K562 (cell line): ENCODE measurements around the gene NEURL2. TPM values are rescaled to one million over a fixed set of nuclear protein-coding genes. Genes with fewer than 3 reads are reported as not detected.

Source experiments
- ADNP ChIP-seq: fragments of 200-800 bp; sonication (Bioruptor generic); IDR thresholded peaks from 2 replicates; pipeline ENCODE4 v1.6.1; 2016; ENCODE audit warnings: missing genetic modification characterization, missing compliant biosample characterization
- BACH1 ChIP-seq: fragments of 200-800 bp; sonication (Bioruptor generic); IDR thresholded peaks from 2 replicates; pipeline ENCODE4 v1.6.1; 2016; ENCODE audit warnings: missing genetic modification characterization, missing compliant biosample characterization
- BRF1 ChIP-seq: IDR thresholded peaks from 3 replicates; pipeline ENCODE4 v1.6.1; 2011; ENCODE audit warnings: borderline replicate concordance, mild to moderate bottlenecking; ENCODE audit not compliant: insufficient read length; ENCODE audit errors: extremely low read depth
- CBX1 ChIP-seq: sonication (generic); IDR thresholded peaks from 2 replicates; pipeline ENCODE4 v1.6.1; 2016; ENCODE audit warnings: antibody characterized with exemption, low read depth, mild to moderate bottlenecking
- CBX3 ChIP-seq, 2 experiments: IDR thresholded peaks; 1 replicate in 1 of 2; 2 replicates in 1 of 2; pipeline ENCODE4 v1.6.1; 2012; ENCODE audit warnings: inconsistent platforms in 2 of 2, low read length in 2 of 2, borderline replicate concordance in 1 of 2, control low read depth in 1 of 2
- CCNT2 ChIP-seq: IDR thresholded peaks from 2 replicates; pipeline ENCODE4 v1.6.1; 2011; ENCODE audit warnings: borderline replicate concordance, low read depth, mild to moderate bottlenecking, moderate library complexity, mixed read lengths, low read length; ENCODE audit not compliant: insufficient read length; ENCODE audit errors: extremely low read depth
- FIP1L1 ChIP-seq: fragments of 200-400 bp; formaldehyde crosslinking; IDR thresholded peaks from 2 replicates; pipeline ENCODE4 v1.6.1; 2018; ENCODE audit warnings: mild to moderate bottlenecking, low read depth, low read length; ENCODE audit not compliant: poor library complexity, severe bottlenecking
- HLTF ChIP-seq: fragments of 450-650 bp; IDR thresholded peaks from 2 replicates; pipeline ENCODE4 v1.6.1; 2016
- HMG20A ChIP-seq: fragments of 450-650 bp; formaldehyde crosslinking; conservative IDR thresholded peaks from 2 replicates; pipeline ENCODE4 v1.4.0; 2020; ENCODE audit warnings: mild to moderate bottlenecking, mixed read lengths
- HMGN3 ChIP-seq: IDR thresholded peaks from 2 replicates; pipeline ENCODE4 v1.6.1; 2011; ENCODE audit warnings: borderline replicate concordance, low read depth, mild to moderate bottlenecking, mixed read lengths, low read length; ENCODE audit not compliant: insufficient read length; ENCODE audit errors: extremely low read depth
- HNRNPL ChIP-seq: fragments of 200-400 bp; formaldehyde crosslinking; IDR thresholded peaks from 2 replicates; pipeline ENCODE4 v1.6.1; 2017; ENCODE audit warnings: low read depth, mild to moderate bottlenecking, low read length
- IRF2 ChIP-seq: sonication (generic); formaldehyde crosslinking; IDR thresholded peaks from 2 replicates; pipeline ENCODE4 v1.8.1; 2022; ENCODE audit warnings: mild to moderate bottlenecking, missing genetic modification reagents
- MCM7 ChIP-seq, 2 experiments: fragments of 450-650 bp; IDR thresholded peaks; 2 replicates each; pipeline ENCODE4 v1.6.1; 2016 to 2018
- NFIC ChIP-seq: fragments of 450-650 bp; IDR thresholded peaks from 2 replicates; pipeline ENCODE4 v1.6.1; 2017; ENCODE audit warnings: mild to moderate bottlenecking, inconsistent platforms
- PHTF2 ChIP-seq: fragments of 250-450 bp; sonication (Bioruptor Pico); IDR thresholded peaks from 2 replicates; pipeline ENCODE4 v1.5.0; 2021; ENCODE audit warnings: mild to moderate bottlenecking
- ZNF140 ChIP-seq: fragments of 250-450 bp; sonication (Bioruptor Pico); IDR thresholded peaks from 2 replicates; pipeline ENCODE4 v1.8.0; 2021; ENCODE audit warnings: moderate library complexity, mild to moderate bottlenecking, inconsistent platforms
- ZNF347 ChIP-seq: fragments of 450-650 bp; formaldehyde crosslinking; IDR thresholded peaks from 2 replicates; pipeline ENCODE4 v1.4.0; 2020; ENCODE audit warnings: low read depth, mild to moderate bottlenecking, moderate library complexity
- ZNF589 ChIP-seq: fragments of 200-800 bp; sonication (Bioruptor generic); IDR thresholded peaks from 2 replicates; pipeline ENCODE4 v1.6.1; 2016; ENCODE audit warnings: low read depth, missing genetic modification characterization, missing compliant biosample characterization
- ZNF644 ChIP-seq: fragments of 200-800 bp; sonication (Bioruptor generic); IDR thresholded peaks from 2 replicates; pipeline ENCODE4 v1.6.1; 2016; ENCODE audit warnings: low read depth, missing genetic modification characterization, missing compliant biosample characterization
- polyA plus RNA-seq, 8 experiments: library from polyadenylated mRNA; depleted of rRNA in 4 of 8; stranded (reverse) in 5 of 8; unstranded in 3 of 8; fragments of >200 nt; fragmentation: Nextera tagmentation in 2 of 8; fragmentation: Illumina TruSeq in 1 of 8; extraction: Ambion mirVana in 2 of 8; extraction: Trizol in 1 of 8; gene quantifications; 2 replicates each; pipeline versions ENCODE4 v1.2.1 to v1.2.3, GENCODE V29; 2011 to 2014; ENCODE audit warnings: inconsistent platforms in 1 of 8, missing spikeins in 1 of 8
- total RNA-seq, 7 experiments: library from RNA; depleted of rRNA in 6 of 7; stranded (reverse); fragments of >200 nt in 6 of 7; fragmentation: Illumina TruSeq in 2 of 7; extraction: Trizol in 2 of 7; gene quantifications; 2 replicates each; pipeline versions ENCODE4 v1.2.1 to v1.2.3, GENCODE V29; 2011 to 2021; ENCODE audit warnings: low replicate concordance in 1 of 7
- TF ChIP-seq, protein P1 (sequence below): fragments of 450-650 bp; IDR thresholded peaks from 2 replicates; pipeline ENCODE4 v1.6.1; 2018; ENCODE audit not compliant: partially characterized antibody
- TF ChIP-seq, protein P2 (sequence below): IDR thresholded peaks from 2 replicates; pipeline ENCODE4 v1.6.1; 2012; ENCODE audit warnings: low read depth, low read length, improper control_type of control experiment, borderline replicate concordance

The NEURL2 gene
- total and polyA plus RNA-seq, 9 of the 15 experiments (the other 6 are each of a cell fraction or from before 2014, with no cell fraction given): 0.22 to 1.9 (median 0.50) TPM; not detected in 1

DNA sequence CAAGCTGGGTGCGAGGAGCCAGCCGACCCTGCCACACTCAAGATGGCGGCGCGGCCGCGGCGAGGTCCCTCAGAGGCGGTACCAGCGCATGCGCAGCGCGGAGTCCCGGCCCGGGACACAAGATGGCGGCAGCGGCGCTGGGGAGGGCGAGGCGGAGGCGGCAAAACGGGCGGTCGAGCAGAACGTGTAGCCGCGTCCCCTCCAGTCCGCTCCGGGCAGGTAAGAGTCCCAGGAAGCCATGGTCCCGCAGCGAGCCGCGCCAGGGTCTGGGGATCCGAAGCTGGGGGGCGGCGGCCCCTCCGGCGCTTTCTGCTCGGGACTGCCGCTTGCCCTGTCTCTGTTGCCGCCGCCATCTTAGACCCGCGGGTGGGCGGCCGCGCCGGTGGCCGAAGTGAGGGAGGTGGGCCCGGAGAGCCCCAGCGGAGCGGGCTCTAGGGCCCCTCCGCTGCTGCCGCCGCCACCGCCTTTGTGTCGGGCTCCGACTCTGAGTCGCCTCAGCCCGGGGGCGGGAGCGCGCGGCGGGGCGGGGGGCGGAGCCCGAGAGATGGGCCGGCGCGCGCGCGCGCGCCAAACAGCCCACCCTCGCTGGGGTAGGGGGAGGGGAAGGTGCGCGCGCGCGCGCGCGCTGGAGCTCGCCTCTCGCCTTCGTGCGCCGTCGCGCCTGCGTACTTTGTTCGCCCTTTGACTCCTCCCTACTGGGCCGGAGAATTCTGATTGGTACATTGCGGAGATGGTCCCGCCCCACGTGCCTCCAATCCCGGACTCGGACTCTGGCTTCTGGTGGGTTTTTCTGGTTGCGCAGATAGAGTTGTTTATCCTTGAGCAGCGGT is 43.8 kb upstream of the NEURL2 start, which contains the start of gene PCIF1 (continued):
- TF ChIP-seq, protein P1, sequence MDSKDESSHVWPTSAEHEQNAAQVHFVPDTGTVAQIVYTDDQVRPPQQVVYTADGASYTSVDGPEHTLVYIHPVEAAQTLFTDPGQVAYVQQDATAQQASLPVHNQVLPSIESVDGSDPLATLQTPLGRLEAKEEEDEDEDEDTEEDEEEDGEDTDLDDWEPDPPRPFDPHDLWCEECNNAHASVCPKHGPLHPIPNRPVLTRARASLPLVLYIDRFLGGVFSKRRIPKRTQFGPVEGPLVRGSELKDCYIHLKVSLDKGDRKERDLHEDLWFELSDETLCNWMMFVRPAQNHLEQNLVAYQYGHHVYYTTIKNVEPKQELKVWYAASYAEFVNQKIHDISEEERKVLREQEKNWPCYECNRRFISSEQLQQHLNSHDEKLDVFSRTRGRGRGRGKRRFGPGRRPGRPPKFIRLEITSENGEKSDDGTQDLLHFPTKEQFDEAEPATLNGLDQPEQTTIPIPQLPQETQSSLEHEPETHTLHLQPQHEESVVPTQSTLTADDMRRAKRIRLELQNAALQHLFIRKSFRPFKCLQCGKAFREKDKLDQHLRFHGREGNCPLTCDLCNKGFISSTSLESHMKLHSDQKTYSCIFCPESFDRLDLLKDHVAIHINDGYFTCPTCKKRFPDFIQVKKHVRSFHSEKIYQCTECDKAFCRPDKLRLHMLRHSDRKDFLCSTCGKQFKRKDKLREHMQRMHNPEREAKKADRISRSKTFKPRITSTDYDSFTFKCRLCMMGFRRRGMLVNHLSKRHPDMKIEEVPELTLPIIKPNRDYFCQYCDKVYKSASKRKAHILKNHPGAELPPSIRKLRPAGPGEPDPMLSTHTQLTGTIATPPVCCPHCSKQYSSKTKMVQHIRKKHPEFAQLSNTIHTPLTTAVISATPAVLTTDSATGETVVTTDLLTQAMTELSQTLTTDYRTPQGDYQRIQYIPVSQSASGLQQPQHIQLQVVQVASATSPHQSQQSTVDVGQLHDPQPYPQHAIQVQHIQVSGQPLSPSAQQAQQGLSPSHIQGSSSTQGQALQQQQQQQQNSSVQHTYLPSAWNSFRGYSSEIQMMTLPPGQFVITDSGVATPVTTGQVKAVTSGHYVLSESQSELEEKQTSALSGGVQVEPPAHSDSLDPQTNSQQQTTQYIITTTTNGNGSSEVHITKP: peak; percentile 11
- no peak for TF ChIP-seq ZNF347 (CRISPR knock-in tag)
- peak; percentile 74 for TF ChIP-seq ZNF644 (tag)
- TF ChIP-seq CBX1: peak; percentile 71; the same call in 1 of the 2 replicates
- peak; percentile 63 for TF ChIP-seq NFIC
- TF ChIP-seq BACH1 (tag): no peak; the same call in 1 of the 2 replicates
- TF ChIP-seq HMGN3: peak; percentile 91
- peak; percentile 95 for TF ChIP-seq FIP1L1
- TF ChIP-seq HNRNPL: peak; percentile 84
- TF ChIP-seq, protein P2, sequence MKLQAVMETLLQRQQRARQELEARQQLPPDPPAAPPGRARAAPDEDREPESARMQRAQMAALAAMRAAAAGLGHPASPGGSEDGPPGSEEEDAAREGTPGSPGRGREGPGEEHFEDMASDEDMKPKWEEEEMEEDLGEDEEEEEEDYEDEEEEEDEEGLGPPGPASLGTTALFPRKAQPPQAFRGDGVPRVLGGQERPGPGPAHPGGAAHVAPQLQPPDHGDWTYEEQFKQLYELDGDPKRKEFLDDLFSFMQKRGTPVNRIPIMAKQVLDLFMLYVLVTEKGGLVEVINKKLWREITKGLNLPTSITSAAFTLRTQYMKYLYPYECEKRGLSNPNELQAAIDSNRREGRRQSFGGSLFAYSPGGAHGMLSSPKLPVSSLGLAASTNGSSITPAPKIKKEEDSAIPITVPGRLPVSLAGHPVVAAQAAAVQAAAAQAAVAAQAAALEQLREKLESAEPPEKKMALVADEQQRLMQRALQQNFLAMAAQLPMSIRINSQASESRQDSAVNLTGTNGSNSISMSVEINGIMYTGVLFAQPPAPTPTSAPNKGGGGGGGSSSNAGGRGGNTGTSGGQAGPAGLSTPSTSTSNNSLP: no peak
- 0 out of 2 replicates have a peak, but pooled peaks have one; percentile 52 for TF ChIP-seq HLTF
- no peak for TF ChIP-seq IRF2
- TF ChIP-seq HMG20A: no peak
- peak; percentile 86 for TF ChIP-seq CCNT2
- no peak for TF ChIP-seq ZNF140 (CRISPR knock-in tag)
- TF ChIP-seq MCM7 (IDR thresholded peaks at IDR 0.05): no peak
- TF ChIP-seq BRF1: no peak
- no peak for TF ChIP-seq PHTF2 (CRISPR knock-in tag)
- peak; percentile 90 for TF ChIP-seq ZNF589 (CRISPR knock-in tag)
- TF ChIP-seq ADNP (tag): no peak
- no peak; a peak in 1 of 3 replicates for TF ChIP-seq CBX3 (IDR thresholded peaks at IDR 0.05; ENCODE audit: borderline replicate concordance in 1 of 2, low read length in 2 of 2)
